HG03520 (cell line): ENCODE results near the gene RBM33.

Source experiments
- ATAC-seq: cut with Tn5 transposase; IDR thresholded peaks from one replicate; pipeline ENCODE4 v1.9.1; 2021; ENCODE audit warnings: mild to moderate bottlenecking, moderate library complexity; ENCODE audit not compliant: unreplicated experiment

The RBM33 gene

DNA sequence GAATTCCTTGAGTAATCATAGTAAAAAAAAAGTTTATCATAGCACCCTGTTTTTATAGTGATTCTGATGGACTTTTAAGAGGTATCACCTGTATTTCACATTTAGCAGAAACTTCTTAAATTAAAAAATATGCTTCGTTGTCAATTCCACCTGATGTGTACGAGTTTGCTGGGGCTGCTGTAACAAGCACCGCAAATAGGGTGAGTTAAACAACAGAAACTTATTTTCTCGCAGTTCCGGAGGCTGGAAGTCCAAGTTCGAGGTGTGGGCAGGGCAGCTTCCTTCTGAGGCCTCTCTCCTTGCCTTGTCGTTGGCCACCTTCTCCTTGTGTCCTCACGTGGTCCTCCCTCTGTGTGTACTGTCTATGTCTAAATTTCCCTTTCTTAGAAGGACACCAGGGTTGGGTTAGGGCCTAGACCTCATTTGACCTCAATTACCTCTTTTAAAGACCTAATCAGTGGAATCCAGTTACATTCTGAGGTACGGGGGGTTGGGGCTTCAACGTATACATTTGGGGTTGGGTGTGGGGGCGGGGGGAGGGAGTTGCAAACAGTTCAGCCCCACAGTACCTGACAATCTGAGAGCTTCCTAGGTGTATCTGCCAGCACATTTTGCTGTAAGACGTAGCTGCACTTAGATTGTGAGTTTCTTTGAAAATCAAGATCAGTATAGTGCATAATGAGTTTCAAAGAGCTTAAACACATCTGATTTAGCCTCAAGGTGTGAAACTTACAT, 72.7 kb downstream of the RBM33 start:
- ATAC-seq = no peak

DNA sequence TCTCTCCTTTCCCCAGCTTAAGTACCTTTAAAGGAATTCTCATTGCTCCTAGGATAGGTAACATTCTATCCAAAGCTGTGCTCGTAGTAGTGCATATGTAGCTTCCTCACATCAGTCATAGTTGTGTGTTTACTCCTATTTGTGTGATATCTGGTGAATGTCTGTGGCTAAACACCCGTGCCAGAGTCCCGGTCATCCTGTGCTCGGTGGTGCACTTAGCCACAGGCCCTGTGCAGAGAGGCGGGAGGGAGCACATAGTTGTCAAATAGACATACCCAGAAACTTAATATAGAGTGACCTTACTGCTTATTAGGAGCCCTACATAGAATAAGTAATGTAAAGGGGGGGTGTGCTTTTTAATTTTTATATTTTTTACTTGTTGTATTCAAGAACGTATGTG, 76.6 kb downstream of the RBM33 start:
- ATAC-seq = no peak

DNA sequence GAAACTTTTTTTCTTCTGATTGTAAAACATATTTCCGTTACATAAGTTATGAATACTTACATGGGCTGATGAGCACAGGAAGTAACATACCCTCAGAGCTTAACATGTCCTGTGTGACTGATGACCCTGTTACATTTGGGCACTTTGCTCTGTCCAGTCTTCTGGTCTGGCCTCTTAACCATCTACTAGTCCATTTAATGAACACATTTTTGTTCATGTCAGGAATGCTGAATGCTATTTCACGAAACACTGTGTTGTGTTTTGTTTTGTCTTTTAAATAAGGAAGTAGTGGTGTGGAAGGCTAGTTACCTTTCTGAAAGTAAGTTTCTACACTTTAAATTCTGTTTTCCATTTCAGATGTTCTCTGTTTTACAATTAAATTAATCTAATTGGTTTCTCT, 77.7 kb downstream of the RBM33 start:
- peak; percentile 55 for ATAC-seq

DNA sequence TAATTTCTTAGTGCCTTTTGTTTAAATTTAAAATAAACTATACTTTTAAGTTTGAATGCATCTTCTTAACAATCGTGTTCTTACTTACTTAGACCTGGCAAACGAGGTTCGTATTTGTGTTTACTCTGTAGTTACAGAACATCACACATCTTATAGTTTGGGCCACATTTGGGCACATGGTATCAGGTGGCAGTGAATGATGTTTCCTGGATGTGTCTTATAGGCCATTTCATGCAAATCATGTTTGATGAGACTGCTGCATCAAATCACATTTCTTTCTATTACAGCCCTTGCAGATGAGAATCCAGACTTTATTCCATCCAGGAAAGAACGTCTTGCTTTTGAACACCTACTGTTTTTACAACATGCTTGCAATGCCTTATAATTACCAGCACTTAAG, 78.5 kb downstream of the RBM33 start:
- no peak for ATAC-seq

DNA sequence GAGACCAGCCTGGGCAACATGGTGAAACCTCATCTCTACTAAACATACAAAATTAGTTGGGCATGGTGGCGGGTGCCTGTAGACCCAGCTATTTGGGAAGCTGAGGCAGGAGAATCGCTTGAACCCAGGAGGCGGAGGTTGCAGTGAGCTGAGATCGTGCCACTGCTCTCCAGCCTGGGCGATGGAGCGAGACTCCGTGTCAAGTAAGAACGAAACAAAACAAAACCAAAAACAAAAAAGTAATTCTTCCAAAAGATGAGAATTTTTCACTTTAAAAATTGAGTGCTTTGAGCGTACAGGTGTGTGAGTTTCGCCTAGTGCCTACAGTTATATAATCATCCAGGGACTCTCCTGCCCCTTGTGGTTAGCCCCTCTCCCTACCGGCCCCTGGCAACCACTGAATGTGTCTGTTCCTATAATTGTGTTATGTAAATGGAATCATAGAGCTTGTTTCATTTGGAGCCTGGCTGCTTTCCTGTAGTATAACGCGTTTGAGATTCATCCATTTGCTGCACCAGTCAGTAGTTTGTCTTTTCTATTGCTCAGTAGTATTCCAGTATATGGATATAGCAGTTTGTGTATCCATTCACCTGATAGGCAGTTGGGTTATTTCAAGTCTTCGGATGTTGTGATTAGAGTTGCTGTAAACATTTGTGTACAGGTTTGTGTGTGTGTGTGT, 80.0 kb downstream of the RBM33 start:
- peak; percentile 37 for ATAC-seq

DNA sequence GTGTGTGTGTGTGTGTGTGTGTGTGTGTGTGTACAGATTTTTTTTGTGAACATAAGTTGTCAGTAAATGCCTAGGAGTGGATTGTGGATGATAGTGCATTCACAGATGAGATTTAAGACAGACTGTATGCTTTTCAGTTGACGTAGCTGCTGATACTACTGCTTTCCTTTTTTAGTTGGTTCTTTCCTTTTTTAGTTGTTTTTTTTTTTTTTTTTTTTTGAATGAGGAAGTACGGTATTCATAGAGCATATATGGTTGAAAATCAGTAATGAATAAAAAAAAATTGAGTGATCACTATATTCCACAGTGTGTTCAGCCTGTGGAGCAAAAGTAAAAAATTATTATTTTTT, 80.5 kb downstream of the RBM33 start:
- ATAC-seq = no peak

DNA sequence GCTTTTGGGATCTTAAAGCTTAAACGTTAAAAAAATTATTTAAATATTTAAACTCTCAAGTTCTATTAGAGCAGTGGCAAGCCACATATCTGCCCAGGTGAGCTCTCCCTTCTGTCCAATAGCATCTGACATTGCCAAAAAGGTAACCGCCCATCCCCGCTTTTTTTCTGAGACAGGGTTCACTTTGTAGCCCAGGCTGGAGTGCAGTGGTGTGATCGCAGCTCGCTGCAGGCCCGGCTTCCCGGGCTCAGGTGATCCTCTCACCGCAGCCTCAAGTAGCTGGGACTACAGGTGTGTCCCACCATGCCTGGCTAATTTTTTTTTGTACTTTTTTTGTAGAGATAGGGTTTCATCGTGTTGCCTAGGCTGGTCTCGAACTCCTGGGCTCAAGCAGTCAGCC, 83.2 kb downstream of the RBM33 start:
- ATAC-seq = no peak

DNA sequence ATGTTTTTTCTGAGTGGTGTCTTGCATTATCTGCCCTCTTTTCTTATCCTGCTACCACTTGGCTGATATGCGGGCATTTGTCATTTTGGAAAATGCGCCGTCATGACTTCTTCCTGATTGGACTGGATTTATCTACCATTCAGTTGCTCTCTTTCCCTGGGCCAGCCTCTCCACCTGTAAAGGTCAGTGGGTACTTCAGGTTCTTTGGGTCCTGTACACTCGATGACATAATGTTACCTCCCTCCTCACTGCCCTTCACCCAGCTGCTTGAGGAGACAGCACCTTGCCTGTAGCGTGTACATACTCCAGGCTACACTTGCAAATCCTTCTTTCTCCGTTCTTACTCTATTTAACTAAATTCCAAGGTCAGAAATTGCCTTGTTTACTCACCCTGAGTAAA, 83.7 kb downstream of the RBM33 start:
- no peak for ATAC-seq

DNA sequence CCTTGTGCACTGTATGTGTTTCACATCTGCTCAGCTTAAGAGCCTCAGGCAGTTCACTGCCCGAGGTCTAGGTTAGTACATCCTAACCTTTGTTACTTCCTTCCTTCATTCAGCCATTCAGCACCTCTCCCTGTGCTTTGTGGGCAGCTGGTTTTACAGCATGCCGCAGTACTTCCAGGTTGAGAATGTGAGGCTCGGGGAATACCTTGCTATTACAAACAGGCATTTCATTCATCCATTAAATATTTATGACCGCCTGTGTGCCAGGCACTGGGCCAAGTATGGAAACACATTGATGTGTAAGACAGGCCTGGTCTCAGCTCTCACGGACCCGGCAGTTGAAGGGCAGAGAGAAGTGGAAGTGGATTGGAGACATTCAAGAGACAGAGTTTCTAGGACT, 85.4 kb downstream of the RBM33 start:
- no peak for ATAC-seq

DNA sequence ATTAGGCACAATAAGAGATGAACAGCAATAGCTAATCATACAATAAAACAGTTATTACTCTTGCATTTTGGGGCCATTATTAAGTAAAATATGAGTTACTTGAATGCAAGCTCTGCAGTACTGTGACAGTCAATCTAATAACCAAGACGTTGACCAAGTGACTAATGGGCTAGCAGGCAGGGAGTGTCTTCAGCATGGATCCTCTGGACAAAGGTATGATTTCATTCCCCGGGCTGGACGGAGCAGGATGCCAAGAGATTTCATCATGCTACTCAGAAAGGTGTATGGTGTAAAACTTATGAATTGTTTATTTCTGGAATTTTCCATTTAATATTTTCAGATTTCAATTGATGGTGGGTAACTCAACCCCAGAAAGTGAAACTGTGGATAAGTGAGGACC, 86.9 kb downstream of the RBM33 start:
- no peak for ATAC-seq

DNA sequence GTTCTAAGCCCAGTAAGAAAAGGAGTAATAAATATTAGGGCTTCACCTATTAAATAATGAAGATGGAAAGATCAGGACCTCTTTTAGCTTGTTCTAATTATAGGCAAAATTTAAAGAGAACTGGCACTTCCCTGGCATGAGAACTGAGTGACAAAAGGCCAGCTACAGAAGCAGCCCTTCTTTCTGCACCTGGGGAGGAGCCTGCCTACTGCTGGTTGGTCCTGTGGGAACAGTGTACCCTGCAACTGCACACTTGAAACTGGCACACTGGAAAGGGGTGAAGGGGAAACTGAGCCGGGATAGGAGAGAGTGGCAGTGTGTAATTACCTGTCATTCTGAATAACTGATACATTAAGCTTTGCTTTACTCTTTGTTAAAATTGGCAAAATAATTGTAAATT, 87.4 kb downstream of the RBM33 start:
- ATAC-seq = no peak

DNA sequence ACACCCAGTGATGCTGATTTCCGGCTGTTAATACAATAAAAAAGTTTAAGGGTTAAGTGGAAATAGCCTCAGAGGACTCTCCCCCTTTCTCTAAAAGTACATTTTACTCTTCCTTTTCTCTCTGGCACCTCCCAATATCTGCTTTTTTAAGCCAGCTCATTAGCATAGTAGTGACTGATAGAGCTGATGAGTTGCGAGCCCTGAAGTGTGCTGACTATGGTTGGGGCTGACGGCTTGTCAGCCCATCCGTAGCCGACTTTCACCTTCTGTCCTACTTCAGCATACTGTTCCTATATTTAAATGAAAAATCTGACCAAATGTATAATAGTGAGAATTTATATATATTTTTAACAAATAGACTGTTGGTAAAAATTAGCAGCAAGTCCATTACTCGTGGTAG, 87.8 kb downstream of the RBM33 start:
- no peak for ATAC-seq

DNA sequence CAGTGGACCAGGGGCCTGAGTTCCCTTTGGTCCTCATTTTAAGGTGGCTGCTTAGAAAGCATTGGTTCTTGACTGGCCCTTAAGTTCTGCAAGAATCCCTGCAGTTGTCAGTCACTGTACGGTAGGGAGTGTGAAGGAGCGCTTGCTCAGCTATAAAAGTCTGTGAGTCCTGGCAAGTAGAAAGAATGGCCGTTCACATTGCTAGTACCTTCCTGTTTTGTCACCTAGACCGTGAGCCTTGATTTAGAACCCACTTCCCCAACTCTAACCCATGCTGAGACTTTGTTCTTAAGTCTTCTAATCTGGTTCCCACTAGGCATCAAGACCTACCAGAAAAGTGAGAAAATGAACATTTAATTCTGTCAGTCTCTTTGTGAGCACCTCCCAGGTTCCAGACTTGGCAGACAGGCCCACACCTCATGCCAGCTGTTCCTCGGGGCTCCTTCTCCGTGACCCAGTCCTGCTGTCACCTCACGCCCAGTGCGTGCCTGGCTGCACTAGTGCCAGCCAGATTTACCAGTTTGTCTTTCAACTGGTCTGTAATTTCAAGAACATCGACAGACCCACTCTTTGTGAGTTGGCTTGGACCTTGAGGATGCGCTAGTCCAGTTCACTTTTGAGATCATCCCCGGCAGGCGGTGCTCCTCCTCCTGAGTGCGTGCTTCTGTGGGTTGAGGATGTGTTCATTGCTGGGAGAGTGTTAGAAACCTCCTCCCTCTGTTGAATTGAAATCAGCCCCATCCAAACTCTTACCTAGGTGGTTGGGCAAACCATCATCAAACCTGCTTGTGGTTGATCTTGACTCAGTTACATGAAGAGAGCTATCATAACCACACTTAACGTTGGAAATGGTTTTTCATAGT, 89.4 kb downstream of the RBM33 start:
- no peak for ATAC-seq

DNA sequence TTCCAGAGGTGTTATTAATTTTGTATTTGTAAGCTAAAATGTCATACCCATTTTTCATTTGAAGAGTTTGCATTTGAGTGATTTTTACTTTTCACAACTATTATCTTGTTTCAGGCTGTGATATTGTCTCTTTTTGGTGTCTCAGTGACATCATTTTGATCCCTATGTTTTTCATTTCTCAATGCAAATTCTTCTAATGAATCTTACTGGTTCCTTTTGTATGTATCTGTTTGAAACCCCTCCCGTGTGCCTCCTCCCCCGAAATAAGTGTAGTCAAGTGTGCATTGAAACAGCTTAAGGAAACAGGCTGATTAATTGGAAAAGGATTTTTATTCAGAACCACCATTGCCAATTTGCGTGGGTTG, 90.0 kb downstream of the RBM33 start:
- no peak for ATAC-seq

DNA sequence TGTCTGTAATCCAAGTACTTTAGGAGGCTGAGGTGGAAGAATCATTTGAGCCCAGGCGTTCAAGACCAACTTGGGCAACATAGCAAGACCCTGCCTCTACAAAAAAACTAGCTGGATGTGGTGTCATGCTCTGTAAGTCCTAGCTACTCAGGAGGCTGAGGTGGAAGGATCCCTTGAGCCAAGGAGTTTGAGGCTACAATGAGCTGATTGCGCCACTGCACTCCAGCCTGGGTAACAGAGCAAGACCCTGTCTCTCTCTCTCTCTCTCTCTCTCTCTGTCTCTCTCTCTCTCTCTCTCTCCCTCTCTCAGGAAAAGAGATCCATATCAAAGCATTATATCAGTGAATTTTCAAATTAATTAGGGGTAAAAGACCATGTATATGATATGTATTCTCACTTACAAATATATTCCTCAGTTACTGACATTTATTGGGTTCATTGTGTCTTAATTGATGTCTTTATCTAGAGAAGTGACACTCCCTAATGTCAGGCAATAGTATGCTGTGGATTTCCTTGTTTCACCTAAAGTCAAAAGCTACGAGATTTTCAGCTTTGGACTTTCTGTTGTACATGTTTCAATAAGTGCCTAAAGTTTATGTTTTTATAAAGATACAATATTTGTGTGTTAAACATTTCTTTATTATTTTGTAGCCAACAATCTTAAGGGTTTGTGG, 91.1 kb downstream of the RBM33 start:
- ATAC-seq = no peak

DNA sequence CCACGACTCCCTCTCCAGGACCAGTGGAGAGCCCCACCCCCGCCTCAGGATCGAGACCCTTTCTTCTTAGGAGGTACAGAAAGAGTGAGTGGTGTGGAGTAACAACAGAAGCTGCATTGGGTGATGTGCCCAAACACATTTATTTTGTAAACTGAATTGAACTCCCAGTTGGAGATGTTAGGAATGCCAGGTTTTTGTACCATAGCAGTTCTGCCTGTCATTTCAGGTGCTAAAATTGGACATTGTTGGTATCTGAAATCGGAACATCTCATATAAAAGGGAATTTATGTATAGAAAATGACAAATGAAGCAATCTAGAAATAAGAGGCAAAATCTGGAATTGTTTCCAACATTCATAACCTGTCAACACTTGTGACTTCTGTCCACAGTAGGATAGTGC, 93.1 kb downstream of the RBM33 start:
- ATAC-seq = no peak

DNA sequence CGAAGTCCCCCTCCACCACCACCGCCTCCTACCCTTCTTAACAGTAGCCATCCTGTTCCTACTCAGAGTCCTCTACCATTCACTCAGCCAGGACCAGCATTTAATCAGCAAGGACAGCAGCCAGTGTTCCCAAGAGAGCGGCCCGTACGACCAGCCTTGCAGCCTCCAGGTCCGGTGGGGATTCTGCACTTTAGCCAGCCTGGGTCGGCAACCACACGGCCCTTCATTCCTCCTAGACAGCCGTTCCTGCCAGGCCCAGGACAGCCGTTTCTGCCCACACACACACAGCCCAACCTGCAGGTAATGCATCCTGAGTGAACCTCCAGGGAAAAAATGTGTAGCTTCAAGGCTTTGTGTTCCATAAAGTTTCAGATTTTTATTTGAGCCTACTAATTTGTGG, 93.6 kb downstream of the RBM33 start:
- ATAC-seq = no peak

DNA sequence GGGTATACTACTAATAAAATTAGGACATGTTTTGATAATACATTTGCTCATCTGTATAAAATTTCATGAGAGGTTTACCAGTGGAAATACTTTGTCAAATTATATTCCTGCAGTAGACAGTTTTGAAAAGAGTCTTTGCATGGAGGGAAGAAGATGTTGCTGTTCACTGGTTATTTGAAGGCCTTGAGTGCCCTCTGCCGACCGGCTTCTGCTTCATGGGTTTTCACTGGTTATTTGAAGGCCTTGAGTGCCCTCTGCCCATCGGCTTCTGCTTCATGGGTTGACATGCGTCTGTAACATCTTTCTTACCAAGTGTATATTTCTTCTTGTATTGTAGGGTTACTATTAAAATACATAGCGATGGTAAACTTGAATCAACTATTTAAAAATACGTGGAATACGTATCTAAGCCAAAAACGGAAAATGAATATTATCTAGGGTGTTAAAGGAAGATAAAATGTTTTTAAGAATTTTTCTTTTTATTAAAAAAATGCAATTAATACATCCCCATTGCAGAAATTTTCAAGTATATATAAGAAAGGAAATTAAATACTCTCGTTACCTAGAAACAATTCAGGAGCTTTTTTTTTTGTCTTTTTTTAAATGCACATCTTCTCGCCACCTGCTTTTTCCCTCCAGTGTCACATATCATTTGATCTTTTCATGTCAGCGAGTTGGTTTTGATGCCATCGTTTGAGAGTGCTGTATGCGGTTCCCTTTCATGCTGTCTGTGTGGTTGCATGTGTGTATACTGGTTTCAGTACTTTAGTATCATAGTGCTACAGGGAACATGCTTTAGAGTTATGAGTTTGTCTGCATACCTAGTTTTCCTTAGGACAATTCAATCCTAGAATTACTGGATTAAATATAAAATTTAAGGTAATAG, 94.4 kb downstream of the RBM33 start:
- peak; percentile 76 for ATAC-seq

DNA sequence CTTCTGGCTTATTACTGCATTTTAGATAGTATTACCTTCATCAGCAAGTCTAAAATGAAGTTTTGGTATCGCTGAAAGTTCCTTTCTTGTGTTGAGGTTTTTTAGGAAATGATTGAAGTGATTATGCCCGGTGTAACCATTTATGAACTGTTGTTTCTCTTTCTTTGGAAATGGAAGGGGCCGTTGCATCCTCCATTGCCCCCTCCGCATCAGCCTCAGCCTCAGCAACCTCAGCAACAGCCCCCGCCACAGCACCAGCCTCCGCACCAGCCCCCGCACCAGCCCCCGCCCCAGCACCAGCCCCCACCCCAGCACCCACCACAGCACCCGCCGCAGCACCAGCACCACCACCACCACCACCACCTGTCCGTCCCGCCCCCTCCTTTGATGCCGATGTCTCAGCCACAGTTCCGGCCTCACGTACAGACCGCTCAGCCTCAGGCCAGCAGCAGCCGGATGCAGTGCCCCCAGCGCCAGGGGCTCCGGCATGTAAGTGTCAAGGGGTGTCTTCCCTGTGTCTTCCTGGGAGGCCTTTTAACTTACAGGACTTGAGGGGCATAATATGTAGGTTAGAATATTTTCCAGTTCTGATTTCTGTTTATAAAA, 95.2 kb downstream of the RBM33 start:
- no peak for ATAC-seq

DNA sequence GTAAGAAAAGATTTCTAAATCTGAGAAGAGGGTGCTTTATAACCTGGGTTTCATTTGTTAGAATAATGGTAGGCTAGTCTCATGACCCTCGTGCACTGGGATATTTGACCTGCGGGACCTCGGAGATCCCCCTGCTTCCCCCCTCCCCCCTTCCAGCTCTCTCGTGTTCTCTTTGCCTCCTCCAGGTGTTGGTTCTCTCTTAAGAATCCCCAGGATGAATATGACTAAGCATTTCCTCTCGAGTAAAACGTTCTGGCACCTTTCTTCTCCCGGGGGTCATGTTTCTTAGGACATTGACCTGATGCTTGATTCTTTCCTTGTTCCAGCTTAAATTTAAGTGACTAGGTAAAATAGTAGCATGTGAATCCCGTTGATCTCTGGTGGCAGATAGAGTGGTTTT, 96.6 kb downstream of the RBM33 start:
- ATAC-seq = no peak
